ENCODE results near the gene TESK2. TPM values are rescaled to one million over a fixed set of nuclear protein-coding genes. Genes with fewer than 3 reads are reported as not detected.
"Not testable (repeated sequence)": the region's sequence is repeated elsewhere in the genome, so short reads cannot be mapped to it uniquely, and the experiment has no call there.

The TESK2 gene
- total and polyA plus RNA-seq, 11 donors: 0.50 to 4.7 (median 1.5) TPM

DNA sequence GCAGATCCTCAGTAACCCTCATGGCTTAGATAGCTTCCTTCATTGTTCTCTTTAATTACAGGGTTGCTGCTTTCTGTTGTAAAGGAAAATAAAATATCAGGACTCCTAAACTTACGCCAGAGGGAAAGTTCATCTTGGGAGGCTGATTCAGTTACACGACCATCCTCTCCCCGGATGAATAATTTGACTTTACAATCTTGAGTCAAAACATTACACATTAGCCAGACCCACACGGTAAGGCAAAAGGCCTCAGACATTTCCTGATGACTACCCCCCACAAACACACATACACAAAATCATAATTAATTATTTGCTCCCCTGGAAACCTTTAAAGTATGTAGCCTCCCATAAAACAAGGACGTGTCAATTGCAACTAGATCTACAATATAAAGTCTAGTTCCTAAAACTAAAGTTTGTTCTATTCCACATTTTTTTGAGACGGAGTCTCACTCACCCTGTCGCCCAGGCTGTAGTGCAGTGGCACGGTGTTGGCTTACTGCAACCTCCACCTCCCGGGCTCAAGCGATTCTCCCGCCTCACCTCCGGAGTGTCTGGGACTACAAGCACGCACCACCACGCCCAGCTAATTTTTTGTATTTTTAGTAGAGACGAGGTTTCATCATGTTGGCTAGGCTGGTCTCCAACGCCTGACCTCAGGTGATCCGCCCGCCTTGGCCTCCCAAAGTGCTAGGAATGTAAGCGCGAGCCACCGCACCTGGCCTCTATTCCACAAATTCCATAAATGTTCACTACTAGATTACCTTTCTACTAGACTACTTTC is 31.6 kb upstream of the TESK2 start:
- peaks cover 0 to 37% (median 15%) of the 10 kb centered on the region in 12 donors for H3K4me1 ChIP-seq
- H3K4me3 ChIP-seq: peak overlapping the region; percentile 69 to 99 (median 84)
- DNase-seq (no peak), ATAC-seq (no peak)
- H3K27me3 ChIP-seq: no peaks in the 10 kb centered on the region
- no peak for TF ChIP-seq POLR2A (IDR thresholded peaks at IDR 0.05)
- TF ChIP-seq, protein P1, sequence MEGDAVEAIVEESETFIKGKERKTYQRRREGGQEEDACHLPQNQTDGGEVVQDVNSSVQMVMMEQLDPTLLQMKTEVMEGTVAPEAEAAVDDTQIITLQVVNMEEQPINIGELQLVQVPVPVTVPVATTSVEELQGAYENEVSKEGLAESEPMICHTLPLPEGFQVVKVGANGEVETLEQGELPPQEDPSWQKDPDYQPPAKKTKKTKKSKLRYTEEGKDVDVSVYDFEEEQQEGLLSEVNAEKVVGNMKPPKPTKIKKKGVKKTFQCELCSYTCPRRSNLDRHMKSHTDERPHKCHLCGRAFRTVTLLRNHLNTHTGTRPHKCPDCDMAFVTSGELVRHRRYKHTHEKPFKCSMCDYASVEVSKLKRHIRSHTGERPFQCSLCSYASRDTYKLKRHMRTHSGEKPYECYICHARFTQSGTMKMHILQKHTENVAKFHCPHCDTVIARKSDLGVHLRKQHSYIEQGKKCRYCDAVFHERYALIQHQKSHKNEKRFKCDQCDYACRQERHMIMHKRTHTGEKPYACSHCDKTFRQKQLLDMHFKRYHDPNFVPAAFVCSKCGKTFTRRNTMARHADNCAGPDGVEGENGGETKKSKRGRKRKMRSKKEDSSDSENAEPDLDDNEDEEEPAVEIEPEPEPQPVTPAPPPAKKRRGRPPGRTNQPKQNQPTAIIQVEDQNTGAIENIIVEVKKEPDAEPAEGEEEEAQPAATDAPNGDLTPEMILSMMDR (IDR thresholded peaks at IDR 0.05): no peak
- no peaks in the 10 kb centered on the region for H3K9me3 ChIP-seq
- H3K36me3 ChIP-seq: peaks cover 0 to 15% (median 12%) of the 10 kb centered on the region in 9 donors
- peak overlapping the region; percentile 67 to 98 (median 94) for H3K27ac ChIP-seq
- intact Hi-C loops (cut with DNase I): loop anchor here in 3 of 10 donors (2.0 to 10.0 kb wide), 3 partner anchors 28 to 165 kb away; partner anchors contain the start of genes GPBP1L1 (in 3 of the 3), TMEM69 (in 3 of the 3) and AKR1A1 (in 1 of the 3)
- WGBS, 4 donors: 83 to 87% (median 85%) methylated on average over 21 of the region's 21 CpGs

GRCh38 chr1:45521413-45522323 is 30.7 kb upstream of the TESK2 start, which contains the start of gene PRDX1:
Gene PRDX1, minus strand, starts transcription at chr1:45521884. Its CDS starts 2,841 bp downstream, at chr1:45519043.
- 0 to 1% (median 0%) methylated on average over 53 to 72 of the region's 72 CpGs for WGBS, 4 donors
- ATAC-seq: peak; percentile 93 to 98 (median 97)

DNA sequence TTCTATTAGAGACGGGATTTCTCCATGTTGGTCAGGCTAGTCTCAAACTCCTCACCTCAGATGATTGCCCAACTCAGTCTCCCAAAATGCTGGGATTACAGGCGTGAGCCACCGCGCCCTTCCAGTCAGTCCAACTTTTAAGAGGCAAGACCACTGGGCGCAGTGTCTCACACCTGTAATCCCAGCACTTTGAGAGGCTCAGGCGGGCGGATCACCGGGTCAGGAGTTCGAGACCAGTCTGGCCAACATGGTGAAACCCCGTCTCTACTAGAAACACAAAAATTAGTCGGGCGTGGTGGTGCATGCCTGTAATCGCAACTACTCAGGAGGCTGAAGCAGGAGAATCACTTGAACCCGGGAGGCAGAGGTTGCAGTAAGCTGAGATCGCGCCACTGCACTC is 28.8 kb upstream of the TESK2 start:
- Histone ChIP-seq H3K27ac (peak overlapping the region in 1 of 12 donors; percentile 11), H3K4me1 (peaks cover 0 to 46% (median 23%) of the 10 kb centered on the region in 12 donors), H3K36me3 (peaks cover 0 to 42% (median 37%) of the 10 kb centered on the region in 9 donors), H3K4me3 (peak overlapping the region in 5 of 12 donors; percentile 1 to 92 (median 83))
- not testable (repeated sequence) for ATAC-seq, DNase-seq, H3K9me3 ChIP-seq, H3K27me3 ChIP-seq
- intact Hi-C loops (cut with DNase I): loop anchor here in 6 of 10 donors (2.0 to 10.0 kb wide), 9 partner anchors 31 to 365 kb away; partner anchors contain the start of genes GPBP1L1 (in 3 of the 6), TMEM69 (in 3 of the 6) and AKR1A1 (in 2 of the 6)
- 80 to 92% (median 81%) methylated on average over 16 of the region's 16 CpGs for WGBS, 4 donors

More at GRCh38 chr1:45521413-45522323, 30.7 kb upstream of the TESK2 start, which contains the start of gene PRDX1:
- peaks cover 0 to 23% (median 20%) of the 10 kb centered on the region in 9 donors for H3K36me3 ChIP-seq
- intact Hi-C loops (cut with DNase I): loop anchor here in 5 of 10 donors (1.0 to 10.0 kb wide), 7 partner anchors 22 to 166 kb away; partner anchors contain the start of genes AKR1A1 (in 3 of the 5), GPBP1L1 (in 3 of the 5) and TMEM69 (in 3 of the 5)
- H3K4me1 ChIP-seq: peaks cover 0 to 43% (median 16%) of the 10 kb centered on the region in 12 donors
- peak within 1 kb of the TSS; percentile 67 to 98 (median 94) for H3K27ac ChIP-seq
- H3K27me3 ChIP-seq: no peaks in the 10 kb centered on the region
- peak; percentile 97 to 99 (median 98) for DNase-seq
- H3K4me3 ChIP-seq: peak within 1 kb of the TSS; percentile 69 to 99 (median 84)
- no peaks in the 10 kb centered on the region for H3K9me3 ChIP-seq
- TF ChIP-seq, protein P1 (IDR thresholded peaks at IDR 0.05): peak in 3 of 12 donors; percentile 14 to 38 (median 24)
- peak; percentile 68 to 99 for TF ChIP-seq POLR2A (IDR thresholded peaks at IDR 0.05)

GRCh38 chr1:45518910-45519309 is 27.9 kb upstream of the TESK2 start:
- TF ChIP-seq, protein P1 (IDR thresholded peaks at IDR 0.05): no peak
- TF ChIP-seq POLR2A (IDR thresholded peaks at IDR 0.05): no peak
- no peaks in the 10 kb centered on the region for H3K27me3 ChIP-seq
- intact Hi-C loops (cut with DNase I): loop anchor here in 4 of 10 donors (5.0 to 10.0 kb wide), 4 partner anchors 33 to 366 kb away; partner anchors contain the start of gene AKR1A1 (in 1 of the 4)
- H3K27ac ChIP-seq: peak overlapping the region in 1 of 12 donors; percentile 11
- H3K9me3 ChIP-seq: no peaks in the 10 kb centered on the region
- peak overlapping the region in 4 of 12 donors; percentile 1 to 83 (median 18) for H3K4me3 ChIP-seq
- DNase-seq (no peak), ATAC-seq (no peak)
- 7 to 18% (median 11%) methylated on average over 1 of the region's 1 CpG for WGBS, 4 donors
- peaks cover 0 to 51% (median 46%) of the 10 kb centered on the region in 9 donors for H3K36me3 ChIP-seq
- H3K4me1 ChIP-seq: peaks cover 0 to 46% (median 23%) of the 10 kb centered on the region in 12 donors

DNA sequence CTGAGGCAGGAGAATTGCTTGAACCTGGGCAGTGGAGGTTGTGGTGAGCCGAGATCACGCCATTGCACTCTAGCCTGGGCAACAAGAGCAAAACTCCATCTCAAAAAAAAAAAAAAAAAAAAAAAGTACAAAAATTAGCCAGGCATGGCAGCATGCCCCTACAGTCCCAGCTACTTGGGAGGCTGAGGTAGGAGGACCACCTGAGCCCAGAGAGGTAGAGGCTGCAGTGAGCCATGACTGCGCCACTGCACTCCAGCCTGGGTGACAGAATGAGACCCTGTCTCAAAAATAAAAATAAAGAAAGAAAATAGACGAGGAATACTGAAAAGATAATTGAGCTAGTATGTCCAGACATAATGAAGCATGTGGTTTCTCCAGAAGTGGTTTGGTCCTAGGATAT is 27.4 kb upstream of the TESK2 start:
- DNase-seq, H3K27ac ChIP-seq, ATAC-seq, H3K9me3 ChIP-seq, H3K27me3 ChIP-seq, H3K4me3 ChIP-seq: not testable (repeated sequence)
- peaks cover 0 to 56% (median 51%) of the 10 kb centered on the region in 9 donors for H3K36me3 ChIP-seq
- WGBS, 4 donors: 82 to 95% (median 87%) methylated on average over 4 of the region's 4 CpGs
- intact Hi-C loops (cut with DNase I): loop anchor here in 4 of 10 donors (5.0 to 10.0 kb wide), 4 partner anchors 34 to 366 kb away; partner anchors contain the start of gene AKR1A1 (in 1 of the 4)
- peaks cover 0 to 46% (median 23%) of the 10 kb centered on the region in 12 donors for H3K4me1 ChIP-seq

Measured in heart left ventricle (tissue), 16 donors.